Adrenal gland (tissue), 12 donors: Measurements from ENCODE around the gene EXT2. TPM values are rescaled to one million over a fixed set of nuclear protein-coding genes. Genes with fewer than 3 reads are reported as not detected.

ENCODE experiments used
- DNase-seq, 7 donors: peaks; one replicate each; pipeline ENCODE4 v3.0.0-alpha.2; 2019 to 2020
- H3K27ac ChIP-seq, 5 donors: fragments of 200-600 bp; sonication (generic) in 4 of 5; 1 replicate in 3 of 5; 2 replicates in 2 of 5; pipeline versions ENCODE4 v1.5.1 to v1.8.0; 2016 to 2020; ENCODE audit warnings: mild to moderate bottlenecking in 1 of 5
- H3K27me3 ChIP-seq: fragments of 200-600 bp; 2 replicates; pipeline ENCODE4 v1.8.0; 2021
- H3K36me3 ChIP-seq, 2 donors: fragments of 200-600 bp; replicated peaks in 1 of 2; 1 replicate in 1 of 2; 2 replicates in 1 of 2; pipeline versions ENCODE4 v1.5.1 to v1.8.0; 2018 to 2022
- H3K4me1 ChIP-seq, 2 donors: fragments of 200-600 bp; replicated peaks in 1 of 2; 1 replicate in 1 of 2; 2 replicates in 1 of 2; pipeline versions ENCODE4 v1.5.1 to v1.8.0; 2018 to 2021
- H3K4me3 ChIP-seq, 4 donors: fragments of 200-600 bp; sonication (generic) in 3 of 4; one replicate each; pipeline ENCODE4 v1.5.1; 2016 to 2018
- H3K9me3 ChIP-seq, 3 donors: fragments of 200-600 bp; sonication (generic) in 1 of 3; replicated peaks in 1 of 3; 1 replicate in 2 of 3; 2 replicates in 1 of 3; pipeline versions ENCODE4 v1.5.1 to v1.8.0; 2016 to 2021
- POLR2A ChIP-seq, 2 donors: fragments of 450-650 bp; IDR thresholded peaks; one replicate each; pipeline ENCODE4 v1.6.1; 2017; ENCODE audit warnings: antibody characterized with exemption in 2 of 2, mild to moderate bottlenecking in 2 of 2, moderate library complexity in 1 of 2
- WGBS, 4 donors: extraction: QIAGEN DNeasy Blood & Tissue Kit in 2 of 4; methylation state at CpG; one replicate each; pipeline versions ENCODE4 v1.1.5 to v1.1.7; 2013 to 2017; 5-methylcytosine and 5-hydroxymethylcytosine counted together
- intact Hi-C, 2 donors: fragments of 100-400 bp; cut with DNase I; formaldehyde crosslinking; loops; one replicate each; pipeline versions ENCODE4 v1.14.1 to v1.15.0; 2022 to 2023
- polyA plus RNA-seq, 3 donors: library from polyadenylated mRNA; stranded (reverse); fragments of 200-250 nt in 2 of 3; fragments of 350-450 nt in 1 of 3; fragmentation: Illumina TruSeq in 1 of 3; extraction: RNeasy Lipid Tissue Mini Kit (QIAGEN cat#74804) in 1 of 3; gene quantifications; one replicate each; pipeline ENCODE4 v1.2.3, GENCODE V29; 2013 to 2014
- total RNA-seq, 9 donors: library from RNA; depleted of rRNA in 4 of 9; stranded (reverse); fragments of >200 nt in 4 of 9; fragments of 120-200 nt in 1 of 9; fragmentation: NEBNext Ultra II Directional in 1 of 9; extraction: Animal tissue kit (Norgen Biotek cat#: 25700) in 1 of 9; gene quantifications; one replicate each; pipeline versions ENCODE4 v1.1.0 to v1.2.4, GENCODE V29; 2013 to 2023
- TF ChIP-seq, protein P1 (sequence below), 6 experiments: fragments of 450-650 bp in 4 of 6; fragments of 200-600 bp in 2 of 6; sonication (generic) in 1 of 6; IDR thresholded peaks; 1 replicate in 5 of 6; 2 replicates in 1 of 6; pipeline versions ENCODE4 v1.5.1 to v1.8.0; 2016 to 2021; ENCODE audit warnings: antibody characterized with exemption in 6 of 6, mild to moderate bottlenecking in 2 of 6, moderate library complexity in 1 of 6
- donor health status: healthy with polysubstance abuse.
- donor health status: Bipolar disorder and iron deficiency.
- donor health status: DM: yes; HTN: yes; CAD: no.
- donor health status: DM: no; HTN: no; CAD: no.
- donor health status: DM: no; HTN: no; CAD: no.
- donor health status: DM: yes; HTN: yes; CAD: no.

The EXT2 gene
- total and polyA plus RNA-seq, 12 donors = 28.7 to 89.3 (median 46.3) TPM

GRCh38 chr11:44058275-44058674 is 37.2 kb upstream of the EXT2 start:
- intact Hi-C loops = no loop called here
- Histone ChIP-seq H3K27ac (no peak overlapping the region), H3K36me3 (no peaks in the 10 kb centered on the region), H3K4me3 (no peak overlapping the region), H3K27me3 (no peaks in the 10 kb centered on the region), H3K4me1 (no peaks in the 10 kb centered on the region), H3K9me3 (no peaks in the 10 kb centered on the region)
- peak in 1 of 7 donors; percentile 31 for DNase-seq
- TF ChIP-seq, protein P1, sequence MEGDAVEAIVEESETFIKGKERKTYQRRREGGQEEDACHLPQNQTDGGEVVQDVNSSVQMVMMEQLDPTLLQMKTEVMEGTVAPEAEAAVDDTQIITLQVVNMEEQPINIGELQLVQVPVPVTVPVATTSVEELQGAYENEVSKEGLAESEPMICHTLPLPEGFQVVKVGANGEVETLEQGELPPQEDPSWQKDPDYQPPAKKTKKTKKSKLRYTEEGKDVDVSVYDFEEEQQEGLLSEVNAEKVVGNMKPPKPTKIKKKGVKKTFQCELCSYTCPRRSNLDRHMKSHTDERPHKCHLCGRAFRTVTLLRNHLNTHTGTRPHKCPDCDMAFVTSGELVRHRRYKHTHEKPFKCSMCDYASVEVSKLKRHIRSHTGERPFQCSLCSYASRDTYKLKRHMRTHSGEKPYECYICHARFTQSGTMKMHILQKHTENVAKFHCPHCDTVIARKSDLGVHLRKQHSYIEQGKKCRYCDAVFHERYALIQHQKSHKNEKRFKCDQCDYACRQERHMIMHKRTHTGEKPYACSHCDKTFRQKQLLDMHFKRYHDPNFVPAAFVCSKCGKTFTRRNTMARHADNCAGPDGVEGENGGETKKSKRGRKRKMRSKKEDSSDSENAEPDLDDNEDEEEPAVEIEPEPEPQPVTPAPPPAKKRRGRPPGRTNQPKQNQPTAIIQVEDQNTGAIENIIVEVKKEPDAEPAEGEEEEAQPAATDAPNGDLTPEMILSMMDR (IDR thresholded peaks at IDR 0.05) = no peak
- no peak for TF ChIP-seq POLR2A (IDR thresholded peaks at IDR 0.05)
- WGBS, 4 donors = 89 to 94% (median 93%) methylated on average over 5 to 6 of the region's 6 CpGs

DNA sequence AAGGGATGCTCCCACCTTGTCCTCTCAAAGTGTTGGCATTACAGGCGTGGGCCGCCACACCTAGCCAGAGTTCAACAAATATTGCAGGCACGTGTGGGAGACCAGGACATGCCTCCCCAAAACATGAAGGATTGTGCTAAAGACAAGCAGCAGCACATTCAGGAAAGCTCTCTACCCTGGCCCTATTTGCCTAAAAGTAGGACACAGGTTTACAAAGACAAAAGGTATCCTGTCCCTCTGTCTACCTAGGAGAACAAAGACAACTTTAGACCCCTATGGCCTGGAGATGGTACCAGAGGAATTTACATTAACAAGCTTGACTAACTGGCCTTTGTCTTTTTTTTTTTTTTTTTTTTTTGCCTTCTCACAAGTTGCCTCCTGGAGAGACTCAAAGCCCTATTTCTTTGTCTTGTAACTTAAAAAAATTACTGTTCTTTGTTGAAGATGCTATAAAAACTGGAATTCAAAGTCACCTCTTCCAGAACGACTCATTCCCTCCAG is 30.3 kb upstream of the EXT2 start:
- TF ChIP-seq, protein P1 (IDR thresholded peaks at IDR 0.05) = no peak
- no peak for TF ChIP-seq POLR2A (IDR thresholded peaks at IDR 0.05)
- Histone ChIP-seq H3K36me3 (peaks cover 0 to 10% of the 10 kb centered on the region in 2 donors), H3K4me1 (peaks cover 6 to 27% of the 10 kb centered on the region in 2 donors), H3K27me3 (no peaks in the 10 kb centered on the region), H3K9me3 (no peaks in the 10 kb centered on the region), H3K4me3 (no peak overlapping the region), H3K27ac (peak overlapping the region in 4 of 5 donors; percentile 79 to 94 (median 90))
- WGBS, 4 donors = 47 to 74% (median 57%) methylated on average over 4 of the region's 4 CpGs
- intact Hi-C loops = no loop called here
- DNase-seq = peak in 1 of 7 donors; percentile 51

- Histone ChIP-seq H3K4me1 (peaks cover 6 to 27% of the 10 kb centered on the region in 2 donors), H3K9me3 (no peaks in the 10 kb centered on the region), H3K27me3 (no peaks in the 10 kb centered on the region), H3K36me3 (peaks cover 0 to 19% of the 10 kb centered on the region in 2 donors), H3K4me3 (peak within 1 kb of the TSS; percentile 7 to 84 (median 71)), H3K27ac (peak within 1 kb of the TSS; percentile 79 to 94 (median 89))
- TF ChIP-seq, protein P1 (IDR thresholded peaks at IDR 0.05) = peak; percentile 72 to 87 (median 83)
- peak; percentile 63 to 85 for TF ChIP-seq POLR2A (IDR thresholded peaks at IDR 0.05)
- WGBS, 4 donors = 0 to 1% (median 0%) methylated on average over 18 to 70 of the region's 70 CpGs
- DNase-seq = peak; percentile 94 to 98 (median 97)
- intact Hi-C loops = no loop called here
Observed at GRCh38 chr11:44065841-44066731, 29.4 kb upstream of the EXT2 start, which contains the start of gene ACCS. TSS of gene ACCS (plus strand) at chr11:44066270. CDS start at chr11:44067628, 1,358 bp downstream.

GRCh38 chr11:44066732-44067141 is 28.7 kb upstream of the EXT2 start:
- Histone ChIP-seq H3K4me3 (peak overlapping the region; percentile 7 to 84 (median 71)), H3K27me3 (no peaks in the 10 kb centered on the region), H3K36me3 (peaks cover 0 to 24% of the 10 kb centered on the region in 2 donors), H3K27ac (peak overlapping the region; percentile 79 to 94 (median 89)), H3K4me1 (peaks cover 6 to 27% of the 10 kb centered on the region in 2 donors), H3K9me3 (no peaks in the 10 kb centered on the region)
- 15 to 28% (median 25%) methylated on average over 10 of the region's 10 CpGs for WGBS, 4 donors
- peak in 2 of 7 donors; percentile 18 to 20 for DNase-seq
- no peak for TF ChIP-seq POLR2A (IDR thresholded peaks at IDR 0.05)
- TF ChIP-seq, protein P1 (IDR thresholded peaks at IDR 0.05) = no peak
- intact Hi-C loops = no loop called here
